ENCODE data around the gene ATP8A1. TPM values are rescaled to one million over a fixed set of nuclear protein-coding genes. Genes with fewer than 3 reads are reported as not detected.

The ATP8A1 gene
- total RNA-seq, 1 donor from 2014 or later, result 39.7 TPM

- Histone ChIP-seq H3K9me3 (ENCODE audit: control insufficient read depth in 3 of 3, low read length in 3 of 3) (no peaks in the 10 kb centered on the region), H3K4me3 (ENCODE audit: low read length in 3 of 3) (no peak overlapping the region), H3K27ac (ENCODE audit: low read depth, low read length) (no peak overlapping the region), H3K36me3 (ENCODE audit: control insufficient read depth in 3 of 3, insufficient read depth in 3 of 3, low read length in 3 of 3) (no peaks in the 10 kb centered on the region), H3K9ac (ENCODE audit: low read depth in 1 of 3, low read length in 3 of 3) (no peak overlapping the region), H3K27me3 (ENCODE audit: control insufficient read depth in 3 of 3, insufficient read depth in 3 of 3, low read length in 3 of 3) (no peaks in the 10 kb centered on the region), H3K4me1 (ENCODE audit: control insufficient read depth in 3 of 3, insufficient read depth in 3 of 3, low read length in 3 of 3) (peaks cover 23 to 62% (median 39%) of the 10 kb centered on the region in 3 donors)
These were observed 15.7 kb downstream of the ATP8A1 start for GRCh38 chr4:42641161-42641560.

GRCh38 chr4:42640613-42641012 is 16.3 kb downstream of the ATP8A1 start:
- Histone ChIP-seq H3K27ac (ENCODE audit: low read depth, low read length) (no peak overlapping the region), H3K4me3 (ENCODE audit: low read length in 3 of 3) (no peak overlapping the region), H3K36me3 (ENCODE audit: control insufficient read depth in 3 of 3, insufficient read depth in 3 of 3, low read length in 3 of 3) (no peaks in the 10 kb centered on the region), H3K9ac (ENCODE audit: low read depth in 1 of 3, low read length in 3 of 3) (no peak overlapping the region), H3K27me3 (ENCODE audit: control insufficient read depth in 3 of 3, insufficient read depth in 3 of 3, low read length in 3 of 3) (no peaks in the 10 kb centered on the region), H3K9me3 (ENCODE audit: control insufficient read depth in 3 of 3, low read length in 3 of 3) (no peaks in the 10 kb centered on the region), H3K4me1 (ENCODE audit: control insufficient read depth in 3 of 3, insufficient read depth in 3 of 3, low read length in 3 of 3) (peaks cover 22 to 62% (median 36%) of the 10 kb centered on the region in 3 donors)

GRCh38 chr4:42638993-42639392 is 17.9 kb downstream of the ATP8A1 start:
- Histone ChIP-seq H3K27me3 (ENCODE audit: control insufficient read depth in 3 of 3, insufficient read depth in 3 of 3, low read length in 3 of 3) (no peaks in the 10 kb centered on the region), H3K36me3 (ENCODE audit: control insufficient read depth in 3 of 3, insufficient read depth in 3 of 3, low read length in 3 of 3) (no peaks in the 10 kb centered on the region), H3K9ac (ENCODE audit: low read depth in 1 of 3, low read length in 3 of 3) (no peak overlapping the region), H3K4me3 (ENCODE audit: low read length in 3 of 3) (no peak overlapping the region), H3K27ac (ENCODE audit: low read depth, low read length) (no peak overlapping the region), H3K4me1 (ENCODE audit: control insufficient read depth in 3 of 3, insufficient read depth in 3 of 3, low read length in 3 of 3) (peaks cover 18 to 58% (median 28%) of the 10 kb centered on the region in 3 donors), H3K9me3 (ENCODE audit: control insufficient read depth in 3 of 3, low read length in 3 of 3) (no peaks in the 10 kb centered on the region)

- Histone ChIP-seq H3K9me3 (ENCODE audit: control insufficient read depth in 3 of 3, low read length in 3 of 3) (no peaks in the 10 kb centered on the region), H3K27ac (ENCODE audit: low read depth, low read length) (no peak overlapping the region), H3K27me3 (ENCODE audit: control insufficient read depth in 3 of 3, insufficient read depth in 3 of 3, low read length in 3 of 3) (no peaks in the 10 kb centered on the region), H3K9ac (ENCODE audit: low read depth in 1 of 3, low read length in 3 of 3) (no peak overlapping the region), H3K36me3 (ENCODE audit: control insufficient read depth in 3 of 3, insufficient read depth in 3 of 3, low read length in 3 of 3) (no peaks in the 10 kb centered on the region), H3K4me1 (ENCODE audit: control insufficient read depth in 3 of 3, insufficient read depth in 3 of 3, low read length in 3 of 3) (peaks cover 16 to 64% (median 28%) of the 10 kb centered on the region in 3 donors), H3K4me3 (ENCODE audit: low read length in 3 of 3) (no peak overlapping the region)
These were observed 18.6 kb downstream of the ATP8A1 start for GRCh38 chr4:42638321-42638720.

- Histone ChIP-seq H3K27ac (ENCODE audit: low read depth, low read length) (no peak overlapping the region), H3K4me3 (ENCODE audit: low read length in 3 of 3) (no peak overlapping the region), H3K9ac (ENCODE audit: low read depth in 1 of 3, low read length in 3 of 3) (no peak overlapping the region), H3K27me3 (ENCODE audit: control insufficient read depth in 3 of 3, insufficient read depth in 3 of 3, low read length in 3 of 3) (no peaks in the 10 kb centered on the region), H3K9me3 (ENCODE audit: control insufficient read depth in 3 of 3, low read length in 3 of 3) (no peaks in the 10 kb centered on the region), H3K36me3 (ENCODE audit: control insufficient read depth in 3 of 3, insufficient read depth in 3 of 3, low read length in 3 of 3) (no peaks in the 10 kb centered on the region), H3K4me1 (ENCODE audit: control insufficient read depth in 3 of 3, insufficient read depth in 3 of 3, low read length in 3 of 3) (peaks cover 17 to 63% (median 30%) of the 10 kb centered on the region in 3 donors)
These were observed 19.0 kb downstream of the ATP8A1 start for GRCh38 chr4:42637867-42638266.

- Histone ChIP-seq H3K4me3 (ENCODE audit: low read length in 3 of 3) (no peak overlapping the region), H3K4me1 (ENCODE audit: control insufficient read depth in 3 of 3, insufficient read depth in 3 of 3, low read length in 3 of 3) (peaks cover 14 to 60% (median 31%) of the 10 kb centered on the region in 3 donors)
These were observed 19.8 kb downstream of the ATP8A1 start for GRCh38 chr4:42637104-42637503.

GRCh38 chr4:42636645-42636949 is 20.3 kb downstream of the ATP8A1 start:
- Histone ChIP-seq H3K36me3 (ENCODE audit: control insufficient read depth in 3 of 3, insufficient read depth in 3 of 3, low read length in 3 of 3) (no peaks in the 10 kb centered on the region), H3K4me3 (ENCODE audit: low read length in 3 of 3) (no peak overlapping the region), H3K9ac (ENCODE audit: low read depth in 1 of 3, low read length in 3 of 3) (no peak overlapping the region), H3K27me3 (ENCODE audit: control insufficient read depth in 3 of 3, insufficient read depth in 3 of 3, low read length in 3 of 3) (no peaks in the 10 kb centered on the region), H3K4me1 (ENCODE audit: control insufficient read depth in 3 of 3, insufficient read depth in 3 of 3, low read length in 3 of 3) (peaks cover 12 to 55% (median 31%) of the 10 kb centered on the region in 3 donors), H3K9me3 (ENCODE audit: control insufficient read depth in 3 of 3, low read length in 3 of 3) (no peaks in the 10 kb centered on the region), H3K27ac (ENCODE audit: low read depth, low read length) (no peak overlapping the region)

More at GRCh38 chr4:42637104-42637503, 19.8 kb downstream of the ATP8A1 start:
- H3K36me3 ChIP-seq (ENCODE audit: control insufficient read depth in 3 of 3, insufficient read depth in 3 of 3, low read length in 3 of 3), result no peaks in the 10 kb centered on the region
- H3K9me3 ChIP-seq (ENCODE audit: control insufficient read depth in 3 of 3, low read length in 3 of 3), result no peaks in the 10 kb centered on the region
- H3K9ac ChIP-seq (ENCODE audit: low read depth in 1 of 3, low read length in 3 of 3), result no peak overlapping the region
- no peaks in the 10 kb centered on the region for H3K27me3 ChIP-seq (ENCODE audit: control insufficient read depth in 3 of 3, insufficient read depth in 3 of 3, low read length in 3 of 3)
- no peak overlapping the region for H3K27ac ChIP-seq (ENCODE audit: low read depth, low read length)

GRCh38 chr4:42633605-42634388 is 23.1 kb downstream of the ATP8A1 start:
- no peaks in the 10 kb centered on the region for H3K27me3 ChIP-seq (ENCODE audit: control insufficient read depth in 3 of 3, insufficient read depth in 3 of 3, low read length in 3 of 3)
- H3K9ac ChIP-seq (ENCODE audit: low read depth in 1 of 3, low read length in 3 of 3), result no peak overlapping the region
- H3K9me3 ChIP-seq (ENCODE audit: control insufficient read depth in 3 of 3, low read length in 3 of 3), result no peaks in the 10 kb centered on the region
- H3K4me1 ChIP-seq (ENCODE audit: control insufficient read depth in 3 of 3, insufficient read depth in 3 of 3, low read length in 3 of 3), result peaks cover 4 to 58% (median 23%) of the 10 kb centered on the region in 3 donors
- H3K27ac ChIP-seq (ENCODE audit: low read depth, low read length), result no peak overlapping the region
- no peak overlapping the region for H3K4me3 ChIP-seq (ENCODE audit: low read length in 3 of 3)
- no peaks in the 10 kb centered on the region for H3K36me3 ChIP-seq (ENCODE audit: control insufficient read depth in 3 of 3, insufficient read depth in 3 of 3, low read length in 3 of 3)

GRCh38 chr4:42632653-42633382 is 24.1 kb downstream of the ATP8A1 start:
- H3K27ac ChIP-seq (ENCODE audit: low read depth, low read length), result no peak overlapping the region
- H3K4me1 ChIP-seq (ENCODE audit: control insufficient read depth in 3 of 3, insufficient read depth in 3 of 3, low read length in 3 of 3), result peaks cover 9 to 58% (median 31%) of the 10 kb centered on the region in 3 donors
- no peak overlapping the region for H3K9ac ChIP-seq (ENCODE audit: low read depth in 1 of 3, low read length in 3 of 3)
- H3K9me3 ChIP-seq (ENCODE audit: control insufficient read depth in 3 of 3, low read length in 3 of 3), result no peaks in the 10 kb centered on the region
- no peaks in the 10 kb centered on the region for H3K36me3 ChIP-seq (ENCODE audit: control insufficient read depth in 3 of 3, insufficient read depth in 3 of 3, low read length in 3 of 3)
- H3K4me3 ChIP-seq (ENCODE audit: low read length in 3 of 3), result no peak overlapping the region
- no peaks in the 10 kb centered on the region for H3K27me3 ChIP-seq (ENCODE audit: control insufficient read depth in 3 of 3, insufficient read depth in 3 of 3, low read length in 3 of 3)

- Histone ChIP-seq H3K9me3 (ENCODE audit: control insufficient read depth in 3 of 3, low read length in 3 of 3) (no peaks in the 10 kb centered on the region), H3K27me3 (ENCODE audit: control insufficient read depth in 3 of 3, insufficient read depth in 3 of 3, low read length in 3 of 3) (no peaks in the 10 kb centered on the region), H3K36me3 (ENCODE audit: control insufficient read depth in 3 of 3, insufficient read depth in 3 of 3, low read length in 3 of 3) (no peaks in the 10 kb centered on the region), H3K4me3 (ENCODE audit: low read length in 3 of 3) (no peak overlapping the region), H3K27ac (ENCODE audit: low read depth, low read length) (no peak overlapping the region), H3K9ac (ENCODE audit: low read depth in 1 of 3, low read length in 3 of 3) (no peak overlapping the region), H3K4me1 (ENCODE audit: control insufficient read depth in 3 of 3, insufficient read depth in 3 of 3, low read length in 3 of 3) (peaks cover 9 to 45% (median 23%) of the 10 kb centered on the region in 3 donors)
These were observed 26.0 kb downstream of the ATP8A1 start for GRCh38 chr4:42630908-42631307.
